Endothelial cell of umbilical vein (primary cell): ENCODE results near the gene NENF. TPM values are rescaled to one million over a fixed set of nuclear protein-coding genes. Genes with fewer than 3 reads are reported as not detected.

Experiments
- BruUV-seq: library from RNA; stranded (reverse); fragments of 400-500 nt; replicated peaks from 2 replicates; lab custom pipeline; 2021; lab: Mats Ljungman, UMichigan
- CTCF ChIA-PET: fragments of 300-600, 350-600 bp; sonication (Branson Sonifier 250); formaldehyde crosslinking; loops from one replicate; lab custom pipeline; 2021; ENCODE audit warnings: antibody characterized with exemption, inconsistent platforms; lab: Charles Lee
- POLR2A ChIA-PET: fragments of 300-600, 350-600 bp; sonication (Branson Sonifier 250); formaldehyde crosslinking; loops from one replicate; lab custom pipeline; 2021; ENCODE audit warnings: antibody characterized with exemption, inconsistent platforms; lab: Charles Lee
- DNase-seq: peaks from one replicate; pipeline ENCODE4 v3.0.0-alpha.2; 2011; ENCODE audit warnings: low read depth, low spot score
- FAIRE-seq: peaks from 2 replicates; lab custom pipeline; 2011; peaks lifted over from hg19 to GRCh38; lab: Jason Lieb, UNC
- H2AFZ ChIP-seq: 2 replicates; pipeline ENCODE4 v1.6.0; 2012; ENCODE audit warnings: low read depth, low read length, control low read depth, inconsistent platforms
- H3K27ac ChIP-seq: 2 replicates; pipeline ENCODE4 v1.5.1; 2011; ENCODE audit warnings: low read depth, mild to moderate bottlenecking, control low read depth, low read length, moderate library complexity; ENCODE audit not compliant: insufficient read depth
- H3K27me3 ChIP-seq, 2 experiments: 2 replicates each; pipeline versions ENCODE4 v1.6.0 to v1.6.1; 2011; ENCODE audit warnings: low read length in 2 of 2, mixed read lengths in 1 of 2; ENCODE audit not compliant: control insufficient read depth in 2 of 2, insufficient read depth in 2 of 2
- H3K36me3 ChIP-seq, 2 experiments: 2 replicates in 1 of 2; 3 replicates in 1 of 2; pipeline ENCODE4 v1.5.1; 2011; ENCODE audit warnings: low read length in 2 of 2, mild to moderate bottlenecking in 1 of 2, moderate library complexity in 1 of 2; ENCODE audit not compliant: control insufficient read depth in 2 of 2, insufficient read depth in 2 of 2; ENCODE audit errors: extremely low read depth in 1 of 2
- H3K4me1 ChIP-seq: 3 replicates; pipeline ENCODE4 v1.5.1; 2011; ENCODE audit warnings: mild to moderate bottlenecking, low read length; ENCODE audit not compliant: control insufficient read depth, insufficient read depth; ENCODE audit errors: extremely low read depth
- H3K4me2 ChIP-seq: 2 replicates; pipeline ENCODE4 v1.6.1; 2011; ENCODE audit warnings: low read length, control low read depth, mixed read lengths; ENCODE audit not compliant: insufficient read depth
- H3K4me3 ChIP-seq, 3 experiments: fragments of 200-600 bp in 1 of 3; sonication (generic), shearing (Covaris generic) in 1 of 3; replicated peaks in 1 of 3; 2 replicates each; pipeline ENCODE4 v1.5.1; 2011 to 2016; ENCODE audit warnings: control low read depth in 3 of 3, low read length in 3 of 3, mild to moderate bottlenecking in 2 of 3, inconsistent platforms in 1 of 3, low read depth in 1 of 3, moderate library complexity in 1 of 3; ENCODE audit not compliant: insufficient read depth in 1 of 3
- H3K79me2 ChIP-seq: 2 replicates; pipeline ENCODE4 v1.6.0; 2012; ENCODE audit warnings: low read length, inconsistent platforms; ENCODE audit not compliant: control insufficient read depth, insufficient read depth
- H3K9ac ChIP-seq: replicated peaks from 2 replicates; pipeline ENCODE3; 2011; ENCODE audit warnings: low read length, control low read depth; ENCODE audit not compliant: insufficient read depth; ENCODE audit errors: extremely low read depth
- H3K9me1 ChIP-seq: replicated peaks from 3 replicates; pipeline ENCODE4 v1.6.0; 2011; ENCODE audit warnings: mild to moderate bottlenecking, low read length; ENCODE audit not compliant: control insufficient read depth, insufficient read depth; ENCODE audit errors: extremely low read depth
- H3K9me3 ChIP-seq: replicated peaks from 2 replicates; pipeline ENCODE4 v1.5.1; 2012; ENCODE audit warnings: low read length, inconsistent platforms; ENCODE audit not compliant: control insufficient read depth, insufficient read depth
- H4K20me1 ChIP-seq: replicated peaks from 2 replicates; pipeline ENCODE3; 2011; ENCODE audit warnings: mild to moderate bottlenecking, low read length; ENCODE audit not compliant: control insufficient read depth, insufficient read depth; ENCODE audit errors: extremely low read depth
- EZH2 ChIP-seq: IDR thresholded peaks from 2 replicates; pipeline ENCODE4 v1.6.1; 2012; ENCODE audit warnings: borderline replicate concordance, low read depth, mild to moderate bottlenecking, moderate library complexity, low read length, inconsistent platforms; ENCODE audit not compliant: severe bottlenecking
- FOS ChIP-seq: IDR thresholded peaks from 2 replicates; pipeline ENCODE4 v1.6.1; 2011; ENCODE audit warnings: mild to moderate bottlenecking, low read length, moderate library complexity, borderline replicate concordance; ENCODE audit not compliant: insufficient read depth
- JUN ChIP-seq: IDR thresholded peaks from 2 replicates; pipeline ENCODE4 v1.6.1; 2011; ENCODE audit warnings: borderline replicate concordance, low read depth; ENCODE audit not compliant: insufficient read length, insufficient read depth
- MAX ChIP-seq: IDR thresholded peaks from 2 replicates; pipeline ENCODE4 v1.6.1; 2011; ENCODE audit not compliant: insufficient read depth, insufficient read length
- MYC ChIP-seq: IDR thresholded peaks from one replicate; pipeline ENCODE4 v1.6.1; 2011; ENCODE audit warnings: mild to moderate bottlenecking, low read depth, low read length
- POLR2A ChIP-seq: IDR thresholded peaks from 2 replicates; pipeline ENCODE4 v1.6.1; 2012; ENCODE audit warnings: low read depth, mild to moderate bottlenecking, control low read depth, low read length
- POLR2AphosphoS5 ChIP-seq: IDR thresholded peaks from 2 replicates; pipeline ENCODE4 v1.6.1; 2012; ENCODE audit warnings: low read depth, mild to moderate bottlenecking, control low read depth, low read length, moderate library complexity; ENCODE audit not compliant: insufficient read depth
- dilution Hi-C: fragments of 300-500 bp; cut with MboI; formaldehyde crosslinking; loops from one replicate; pipeline ENCODE4 v1.15.0; 2019; ENCODE audit warnings: low sequenced_read_pairs; ENCODE audit not compliant: extremely low pct_ligation_motif_present
- intact Hi-C: fragments of 100-400 bp; cut with micrococcal nuclease; formaldehyde crosslinking; loops from one replicate; pipeline ENCODE4 v1.10.0; 2022
- polyA plus RNA-seq, 4 experiments: library from polyadenylated mRNA; depleted of rRNA in 3 of 4; stranded (reverse) in 3 of 4; unstranded in 1 of 4; fragments of >200 nt; gene quantifications; 2 replicates each; pipeline versions ENCODE4 v1.2.1 to v1.2.3, GENCODE V29; 2011 to 2012; ENCODE audit warnings: missing spikeins in 1 of 4
- total RNA-seq: library from RNA; stranded (reverse); gene quantifications from 2 replicates; pipeline ENCODE4 v1.2.3, GENCODE V29; 2021
- TF ChIP-seq, protein P1 (sequence below), 2 donors: IDR thresholded peaks; 1 replicate in 1 of 2; 2 replicates in 1 of 2; pipeline ENCODE4 v1.5.1; 2011; ENCODE audit warnings: low read length in 2 of 2, mild to moderate bottlenecking in 2 of 2, moderate library complexity in 2 of 2, control low read depth in 1 of 2, inconsistent platforms in 1 of 2, low read depth in 1 of 2; ENCODE audit not compliant: insufficient read depth in 1 of 2; ENCODE audit errors: extremely low read depth in 1 of 2

Gene NENF
- total and polyA plus RNA-seq, 2 donors (not counting 3 experiments of a cell fraction or from before 2014, with no cell fraction given): 19.8 to 23.0 TPM

- Histone ChIP-seq H3K9me3 (no peaks in the 10 kb centered on the region), H2AFZ (no peak overlapping the region), H3K27me3 (no peaks in the 10 kb centered on the region), H3K79me2 (no peaks in the 10 kb centered on the region), H4K20me1 (no peaks in the 10 kb centered on the region), H3K4me2 (no peak overlapping the region), H3K9ac (no peak overlapping the region), H3K4me3 (no peak overlapping the region), H3K36me3 (no peaks in the 10 kb centered on the region), H3K9me1 (no peaks in the 10 kb centered on the region), H3K27ac (no peak overlapping the region), H3K4me1 (no peaks in the 10 kb centered on the region)
- TF ChIP-seq EZH2: no peak
- no peak for TF ChIP-seq FOS
- TF ChIP-seq POLR2A: no peak
- TF ChIP-seq MYC: no peak
- no peak for TF ChIP-seq JUN
- intact Hi-C loops (no loop called here), dilution Hi-C loops (no loop called here)
- FAIRE-seq: no peak
- DNase-seq: no peak
- POLR2A ChIA-PET: no interaction called here
- CTCF ChIA-PET: interaction anchor here (1.1 to 3.3 kb wide), 2 partner anchors 14 to 371 kb away, joined by 3 to 24 read pairs; no protein-coding TSS in a partner anchor
- no TSS peak for BruUV-seq
These were observed 9.7 kb downstream of the NENF start for GRCh38 chr1:212442408-212442807.

- no peak for TF ChIP-seq POLR2AphosphoS5
- TF ChIP-seq, protein P1, sequence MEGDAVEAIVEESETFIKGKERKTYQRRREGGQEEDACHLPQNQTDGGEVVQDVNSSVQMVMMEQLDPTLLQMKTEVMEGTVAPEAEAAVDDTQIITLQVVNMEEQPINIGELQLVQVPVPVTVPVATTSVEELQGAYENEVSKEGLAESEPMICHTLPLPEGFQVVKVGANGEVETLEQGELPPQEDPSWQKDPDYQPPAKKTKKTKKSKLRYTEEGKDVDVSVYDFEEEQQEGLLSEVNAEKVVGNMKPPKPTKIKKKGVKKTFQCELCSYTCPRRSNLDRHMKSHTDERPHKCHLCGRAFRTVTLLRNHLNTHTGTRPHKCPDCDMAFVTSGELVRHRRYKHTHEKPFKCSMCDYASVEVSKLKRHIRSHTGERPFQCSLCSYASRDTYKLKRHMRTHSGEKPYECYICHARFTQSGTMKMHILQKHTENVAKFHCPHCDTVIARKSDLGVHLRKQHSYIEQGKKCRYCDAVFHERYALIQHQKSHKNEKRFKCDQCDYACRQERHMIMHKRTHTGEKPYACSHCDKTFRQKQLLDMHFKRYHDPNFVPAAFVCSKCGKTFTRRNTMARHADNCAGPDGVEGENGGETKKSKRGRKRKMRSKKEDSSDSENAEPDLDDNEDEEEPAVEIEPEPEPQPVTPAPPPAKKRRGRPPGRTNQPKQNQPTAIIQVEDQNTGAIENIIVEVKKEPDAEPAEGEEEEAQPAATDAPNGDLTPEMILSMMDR (IDR thresholded peaks at IDR 0.05; ENCODE audit: extremely low read depth in 1 of 2, insufficient read depth in 1 of 2, low read depth in 1 of 2, low read length in 2 of 2): no peak
- TF ChIP-seq MAX: no peak
- no peak for TF ChIP-seq FOS
- intact Hi-C loops (no loop called here), dilution Hi-C loops (no loop called here)
- no peak overlapping the region for H2AFZ ChIP-seq
- no peaks in the 10 kb centered on the region for H3K4me1 ChIP-seq
- H4K20me1 ChIP-seq: no peaks in the 10 kb centered on the region
- no peak overlapping the region for H3K27ac ChIP-seq
- no TSS peak for BruUV-seq
- no peaks in the 10 kb centered on the region for H3K79me2 ChIP-seq
- no peaks in the 10 kb centered on the region for H3K9me1 ChIP-seq
- H3K36me3 ChIP-seq: no peaks in the 10 kb centered on the region
- no peak for DNase-seq
- H3K9ac ChIP-seq: no peak overlapping the region
- H3K4me2 ChIP-seq: no peak overlapping the region
- no peak overlapping the region for H3K4me3 ChIP-seq
- no peak for FAIRE-seq
- no peaks in the 10 kb centered on the region for H3K27me3 ChIP-seq
- ChIA-PET POLR2A (no interaction called here), CTCF (interaction anchor here (1.2 kb wide), 1 partner anchor 375 kb away, joined by 5 read pairs; no protein-coding TSS in a partner anchor)
- H3K9me3 ChIP-seq: no peaks in the 10 kb centered on the region
These were observed 13.6 kb downstream of the NENF start for GRCh38 chr1:212446333-212446732.
